HepG2 (cell line): Measurements from ENCODE around the gene UFSP2. TPM values are rescaled to one million over a fixed set of nuclear protein-coding genes. Genes with fewer than 3 reads are reported as not detected.

Source experiments
- CBX5 ChIP-seq: sonication (generic); formaldehyde crosslinking; IDR thresholded peaks from 2 replicates; pipeline ENCODE4 v1.4.0; 2020; ENCODE audit warnings: missing genetic modification reagents, borderline replicate concordance
- CENPX ChIP-seq: sonication (generic); formaldehyde crosslinking; IDR thresholded peaks from 2 replicates; pipeline ENCODE4 v1.9.0; 2021; ENCODE audit warnings: mild to moderate bottlenecking, missing genetic modification reagents, moderate library complexity
- ELF3 ChIP-seq: IDR thresholded peaks from 2 replicates; pipeline ENCODE4 v1.6.1; 2016; ENCODE audit warnings: missing genetic modification reagents, missing compliant biosample characterization
- HMGXB4 ChIP-seq, 2 experiments: sonication (generic) in 1 of 2; formaldehyde crosslinking in 1 of 2; IDR thresholded peaks; 2 replicates each; pipeline versions ENCODE4 v1.4.0 to v1.6.1; 2018 to 2020; ENCODE audit warnings: missing genetic modification reagents in 2 of 2, borderline replicate concordance in 1 of 2, low read depth in 1 of 2, mild to moderate bottlenecking in 1 of 2, missing biosample characterization in 1 of 2
- IRX3 ChIP-seq: sonication (generic); formaldehyde crosslinking; IDR thresholded peaks from 2 replicates; pipeline ENCODE4 v1.8.1; 2023; ENCODE audit warnings: mild to moderate bottlenecking, low read depth, missing genetic modification reagents, borderline replicate concordance
- MXD3 ChIP-seq: IDR thresholded peaks from 2 replicates; pipeline ENCODE4 v1.6.1; 2016; ENCODE audit warnings: mild to moderate bottlenecking, missing biosample characterization, missing genetic modification reagents
- NFKB2 ChIP-seq: sonication (generic); formaldehyde crosslinking; IDR thresholded peaks from 2 replicates; pipeline ENCODE4 v1.4.0; 2020; ENCODE audit warnings: missing genetic modification reagents, borderline replicate concordance
- SP1 ChIP-seq, 2 experiments: fragments of 450-650 bp in 1 of 2; sonication (generic) in 1 of 2; formaldehyde crosslinking in 1 of 2; IDR thresholded peaks; 2 replicates each; pipeline versions ENCODE4 v1.4.0 to v1.6.1; 2016 to 2020; ENCODE audit warnings: missing genetic modification reagents in 1 of 2
- SRSF4 ChIP-seq: fragments of 200-400 bp; formaldehyde crosslinking; IDR thresholded peaks from one replicate; pipeline ENCODE4 v1.6.1; 2018; ENCODE audit warnings: mild to moderate bottlenecking, low read depth, low read length, moderate library complexity; ENCODE audit not compliant: poor library complexity, severe bottlenecking
- TEAD3 ChIP-seq: optimal IDR thresholded peaks from 2 replicates; pipeline ENCODE3; 2016; ENCODE audit warnings: borderline replicate concordance
- TFE3 ChIP-seq: IDR thresholded peaks from 2 replicates; pipeline ENCODE4 v1.6.1; 2016
- TRIM22 ChIP-seq: fragments of 450-650 bp; IDR thresholded peaks from 2 replicates; pipeline ENCODE4 v1.6.1; 2017
- ZFY ChIP-seq: sonication (generic); formaldehyde crosslinking; IDR thresholded peaks from 2 replicates; pipeline ENCODE4 v1.4.0; 2020; ENCODE audit warnings: missing genetic modification reagents
- ZMYM4 ChIP-seq: sonication (generic); formaldehyde crosslinking; IDR thresholded peaks from 2 replicates; pipeline ENCODE4 v1.8.1; 2023; ENCODE audit warnings: mild to moderate bottlenecking, missing genetic modification reagents
- ZNF232 ChIP-seq: sonication (generic); formaldehyde crosslinking; IDR thresholded peaks from 2 replicates; pipeline ENCODE4 v1.4.0; 2020; ENCODE audit warnings: missing genetic modification reagents, borderline replicate concordance
- ZNF275 ChIP-seq: sonication (generic); formaldehyde crosslinking; IDR thresholded peaks from 2 replicates; pipeline ENCODE4 v1.8.0; 2022; ENCODE audit warnings: missing genetic modification reagents, mild to moderate bottlenecking, inconsistent platforms, borderline replicate concordance
- ZNF547 ChIP-seq: sonication (generic); formaldehyde crosslinking; IDR thresholded peaks from 2 replicates; pipeline ENCODE4 v1.5.1; 2020; ENCODE audit warnings: mild to moderate bottlenecking, missing genetic modification reagents
- ZNF614 ChIP-seq: IDR thresholded peaks from 2 replicates; pipeline ENCODE4 v1.6.1; 2018; ENCODE audit warnings: missing biosample characterization, missing genetic modification reagents, inconsistent platforms, borderline replicate concordance
- ZNF670 ChIP-seq: sonication (generic); formaldehyde crosslinking; IDR thresholded peaks from 2 replicates; pipeline ENCODE4 v1.8.0; 2022; ENCODE audit warnings: mild to moderate bottlenecking, missing genetic modification reagents, borderline replicate concordance
- ZNF703 ChIP-seq: sonication (generic); formaldehyde crosslinking; IDR thresholded peaks from 2 replicates; pipeline ENCODE4 v1.5.1; 2020; ENCODE audit warnings: missing genetic modification reagents, mild to moderate bottlenecking, moderate library complexity, borderline replicate concordance
- polyA plus RNA-seq, 8 experiments: library from polyadenylated mRNA; depleted of rRNA in 3 of 8; stranded (reverse) in 7 of 8; unstranded in 1 of 8; fragments of >200 nt; fragmentation: Illumina TruSeq in 4 of 8; extraction: Trizol in 4 of 8; gene quantifications; 2 replicates each; pipeline versions ENCODE4 v1.2.1 to v1.2.3, GENCODE V29; 2011 to 2016; ENCODE audit warnings: low read depth in 4 of 8, missing spikeins in 1 of 8, mixed read lengths in 1 of 8; ENCODE audit not compliant: insufficient read depth in 1 of 8
- total RNA-seq, 5 experiments: library from RNA; depleted of rRNA; stranded (reverse); fragments of >200 nt; fragmentation: Illumina TruSeq; extraction: Trizol; gene quantifications; 2 replicates each; pipeline ENCODE4 v1.2.3, GENCODE V29; 2016; ENCODE audit warnings: low read depth in 1 of 5

The UFSP2 gene
- total and polyA plus RNA-seq, 2 of the 13 experiments (the other 11 are each of a cell fraction or from before 2014, with no cell fraction given): 24.1 to 32.3 TPM

GRCh38 chr4:185471235-185472102 lies 45.7 kb upstream of the UFSP2 start, which contains the start of gene CCDC110 (continued):
- TF ChIP-seq TFE3 (CRISPR knock-in tag): no peak
- TF ChIP-seq ZNF547 (CRISPR knock-in tag): 0 out of 2 replicates have a peak, but pooled peaks have one; percentile 46
- peak; percentile 10 for TF ChIP-seq TEAD3 (CRISPR knock-in tag)
- no peak for TF ChIP-seq CENPX (CRISPR knock-in tag)
- TF ChIP-seq SRSF4: no peak
- TF ChIP-seq HMGXB4 (CRISPR knock-in tag; IDR thresholded peaks at IDR 0.05; ENCODE audit: borderline replicate concordance in 1 of 2, low read depth in 1 of 2): peak; percentile 70 to 71; a peak in 3 of 4 replicates
- TF ChIP-seq ZNF275: 0 out of 2 replicates have a peak, but pooled peaks have one; percentile 49
- TF ChIP-seq TRIM22: no peak
- TF ChIP-seq MXD3 (CRISPR knock-in tag): 0 out of 2 replicates have a peak, but pooled peaks have one; percentile 59
- TF ChIP-seq ZNF670 (CRISPR knock-in tag): no peak
- no peak for TF ChIP-seq ZNF703
- TF ChIP-seq ELF3 (CRISPR knock-in tag): 0 out of 2 replicates have a peak, but pooled peaks have one; percentile 8
- TF ChIP-seq ZMYM4: peak; percentile 21; the same call in 1 of the 2 replicates
- TF ChIP-seq NFKB2: 0 out of 2 replicates have a peak, but pooled peaks have one; percentile 20
- no peak for TF ChIP-seq ZNF232 (CRISPR knock-in tag)
- no peak for TF ChIP-seq IRX3 (CRISPR knock-in tag)
- no peak for TF ChIP-seq ZNF614
- TF ChIP-seq CBX5: no peak
- TF ChIP-seq ZFY: peak; percentile 23; the same call in 1 of the 2 replicates
- TF ChIP-seq SP1 (IDR thresholded peaks at IDR 0.05): no peak
- TF ChIP-seq SP1 (CRISPR knock-in tag; IDR thresholded peaks at IDR 0.05): peak; percentile 53
